Measurements from ENCODE around the gene PKM.

The PKM gene

DNA sequence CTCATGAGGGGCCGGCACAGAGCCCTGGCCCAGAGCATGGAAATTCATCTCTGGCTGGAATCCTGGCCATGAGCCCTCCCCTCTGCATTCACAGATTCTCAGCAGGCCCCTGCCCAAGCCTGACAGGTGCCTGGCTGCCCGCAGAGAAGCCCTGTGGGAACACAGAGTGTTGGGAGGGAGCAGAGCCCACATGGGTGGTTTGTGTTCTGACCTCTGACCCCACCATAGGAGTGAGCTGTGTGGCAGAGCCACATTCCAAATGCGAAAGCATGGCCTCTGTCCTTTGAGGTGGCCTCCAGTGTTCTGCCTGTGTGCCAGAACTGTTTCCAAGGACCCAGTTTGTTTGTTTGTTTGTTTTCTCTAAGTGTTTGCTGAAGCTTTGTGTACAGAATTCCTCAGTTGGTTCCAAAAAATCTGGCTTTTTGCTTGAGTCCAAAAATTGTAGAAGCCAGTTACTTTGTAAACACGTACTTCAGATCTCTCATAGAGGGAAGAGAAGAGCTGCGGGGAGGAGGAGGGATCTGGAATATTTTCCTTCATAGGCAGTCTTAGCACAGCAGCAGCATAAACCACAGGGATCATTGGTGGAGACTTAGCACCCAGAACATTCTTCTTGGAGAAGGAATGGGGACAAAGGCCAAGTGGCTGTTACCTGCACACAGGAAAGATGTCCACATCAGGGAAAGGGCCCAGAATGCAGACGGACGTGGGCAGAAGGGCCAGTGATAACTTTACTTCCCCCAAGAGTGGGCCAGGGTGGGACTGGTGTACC lies 69.4 kb downstream of the PKM start:
- Histone ChIP-seq H3K9me3 (ENCODE audit: control insufficient read depth, low read length) (no peaks in the 10 kb centered on the region), H3K4me3 (ENCODE audit: insufficient read depth, low read depth, low read length) (no peak overlapping the region), H3K4me1 (ENCODE audit: control insufficient read depth, insufficient read depth, low read length) (peaks cover 8% of the 10 kb centered on the region), H3K27ac (ENCODE audit: insufficient read depth, low read depth, low read length, poor library complexity, severe bottlenecking) (no peak overlapping the region), H3K27me3 (ENCODE audit: control insufficient read depth, insufficient read depth, low read length, poor library complexity, severe bottlenecking) (no peaks in the 10 kb centered on the region), H3K36me3 (ENCODE audit: control insufficient read depth, insufficient read depth, low read length) (no peaks in the 10 kb centered on the region)
- WGBS, 2 experiments, result 79 to 80% methylated on average over 7 of the region's 7 CpGs

DNA sequence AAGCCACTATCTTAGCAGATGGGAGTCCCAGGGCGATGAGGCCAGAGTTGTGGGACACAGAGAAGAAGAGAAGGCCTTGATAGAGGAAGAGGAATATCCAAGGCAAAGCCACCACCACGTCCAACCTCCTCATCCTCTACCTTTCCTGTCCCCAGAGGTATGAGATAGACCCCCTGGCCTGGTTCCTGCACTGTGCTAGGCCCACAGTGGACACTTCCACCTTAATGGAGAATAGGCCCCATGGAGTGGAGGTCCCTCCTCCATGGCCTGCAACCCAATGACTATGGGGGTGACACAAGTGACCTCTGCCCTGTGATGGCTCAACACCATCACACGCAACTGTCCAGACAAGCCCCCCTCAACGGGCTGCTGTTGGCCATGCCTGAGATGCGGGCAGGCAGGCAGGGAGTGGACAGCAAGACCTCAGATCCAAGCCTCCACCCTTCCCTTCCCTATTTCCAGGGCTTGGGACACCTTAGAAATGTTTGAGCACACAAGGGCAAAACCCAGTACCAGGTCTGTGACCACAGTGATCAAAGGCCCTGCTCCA lies 70.2 kb downstream of the PKM start:
- no peak overlapping the region for H3K4me3 ChIP-seq (ENCODE audit: insufficient read depth, low read depth, low read length)
- no peak overlapping the region for H3K27ac ChIP-seq (ENCODE audit: insufficient read depth, low read depth, low read length, poor library complexity, severe bottlenecking)
- H3K9me3 ChIP-seq (ENCODE audit: control insufficient read depth, low read length), result no peaks in the 10 kb centered on the region
- H3K4me1 ChIP-seq (ENCODE audit: control insufficient read depth, insufficient read depth, low read length), result peaks cover 8% of the 10 kb centered on the region
- WGBS, 2 experiments, result 92 to 95% methylated on average over 5 of the region's 5 CpGs
- no peaks in the 10 kb centered on the region for H3K27me3 ChIP-seq (ENCODE audit: control insufficient read depth, insufficient read depth, low read length, poor library complexity, severe bottlenecking)
- H3K36me3 ChIP-seq (ENCODE audit: control insufficient read depth, insufficient read depth, low read length), result no peaks in the 10 kb centered on the region

DNA sequence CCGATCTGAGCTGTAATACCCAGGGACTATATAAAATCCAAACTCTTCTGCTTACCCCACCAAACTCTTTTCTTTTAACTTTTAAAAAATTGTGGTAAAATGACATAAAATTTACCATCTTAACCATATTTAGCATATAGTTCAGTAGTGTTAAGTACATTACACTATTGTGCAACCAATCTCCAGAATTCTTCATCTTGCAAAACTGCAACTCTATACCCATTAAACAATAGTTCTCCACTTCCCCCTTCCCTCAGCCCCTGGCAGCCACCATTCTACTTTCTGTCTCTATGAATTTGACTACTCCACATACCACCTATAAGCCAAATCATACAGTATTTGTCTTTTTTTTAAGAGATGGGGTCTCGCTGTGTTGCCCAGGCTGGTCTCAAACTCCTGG lies 74.1 kb downstream of the PKM start:
- Histone ChIP-seq H3K4me1 (ENCODE audit: control insufficient read depth, insufficient read depth, low read length) (peaks cover 8% of the 10 kb centered on the region), H3K36me3 (ENCODE audit: control insufficient read depth, insufficient read depth, low read length) (no peaks in the 10 kb centered on the region), H3K27ac (ENCODE audit: insufficient read depth, low read depth, low read length, poor library complexity, severe bottlenecking) (no peak overlapping the region), H3K27me3 (ENCODE audit: control insufficient read depth, insufficient read depth, low read length, poor library complexity, severe bottlenecking) (no peaks in the 10 kb centered on the region), H3K4me3 (ENCODE audit: insufficient read depth, low read depth, low read length) (no peak overlapping the region), H3K9me3 (ENCODE audit: control insufficient read depth, low read length) (no peaks in the 10 kb centered on the region)
- 88 to 97% methylated on average over 2 of the region's 2 CpGs for WGBS, 2 experiments

DNA sequence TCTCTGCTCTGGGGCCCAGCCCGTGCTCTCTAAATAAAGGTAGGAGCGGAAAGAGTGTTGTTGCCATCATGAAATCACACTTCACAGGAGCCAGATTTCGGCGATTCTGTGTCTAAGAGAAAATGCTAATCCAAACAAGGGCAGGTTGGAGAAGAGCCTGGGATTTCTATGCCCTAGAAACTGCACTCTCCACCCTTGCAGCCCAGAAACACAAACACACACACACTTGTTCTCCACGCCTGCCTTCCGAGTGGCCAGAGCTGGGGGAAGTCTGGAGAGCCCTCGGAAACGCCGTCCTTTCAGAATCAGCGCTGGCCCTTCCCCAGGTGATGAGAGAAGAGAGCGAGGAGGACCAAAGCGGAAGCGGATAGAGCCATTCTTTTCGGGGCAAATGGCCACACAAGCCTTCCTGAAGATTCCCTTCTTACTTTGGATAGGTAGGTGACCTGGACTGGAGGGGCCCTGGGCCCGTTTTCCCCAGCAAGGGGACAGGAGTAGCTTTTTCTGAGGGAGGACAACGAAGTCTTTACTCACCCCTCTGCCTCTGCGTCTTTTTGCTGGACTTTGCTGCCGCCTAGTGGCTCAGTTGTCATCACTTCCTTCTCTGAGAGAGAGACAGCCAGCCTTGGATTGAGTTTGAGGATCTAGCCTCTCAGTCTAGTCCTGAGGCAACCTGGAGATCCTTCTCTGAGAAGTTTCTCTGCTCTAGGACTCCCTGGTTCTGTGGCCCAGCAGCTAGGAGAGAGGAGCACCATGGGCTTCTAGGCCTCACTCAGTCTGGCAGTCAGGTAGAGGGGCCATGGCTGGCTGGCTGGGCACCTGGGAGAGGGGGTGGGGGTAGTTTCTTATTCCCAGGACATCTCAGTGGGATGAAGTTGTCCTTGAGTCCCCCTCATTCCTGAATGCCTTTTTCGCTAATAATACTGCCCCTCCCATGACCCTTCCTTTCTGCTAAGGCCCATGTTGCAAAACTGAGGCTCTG lies 75.1 kb downstream of the PKM start:
- H3K36me3 ChIP-seq (ENCODE audit: control insufficient read depth, insufficient read depth, low read length), result no peaks in the 10 kb centered on the region
- H3K27ac ChIP-seq (ENCODE audit: insufficient read depth, low read depth, low read length, poor library complexity, severe bottlenecking), result no peak overlapping the region
- H3K4me3 ChIP-seq (ENCODE audit: insufficient read depth, low read depth, low read length), result no peak overlapping the region
- H3K4me1 ChIP-seq (ENCODE audit: control insufficient read depth, insufficient read depth, low read length), result peaks cover 2% of the 10 kb centered on the region
- no peaks in the 10 kb centered on the region for H3K9me3 ChIP-seq (ENCODE audit: control insufficient read depth, low read length)
- H3K27me3 ChIP-seq (ENCODE audit: control insufficient read depth, insufficient read depth, low read length, poor library complexity, severe bottlenecking), result no peaks in the 10 kb centered on the region
- WGBS, 2 experiments, result 52 to 56% methylated on average over 19 of the region's 19 CpGs

DNA sequence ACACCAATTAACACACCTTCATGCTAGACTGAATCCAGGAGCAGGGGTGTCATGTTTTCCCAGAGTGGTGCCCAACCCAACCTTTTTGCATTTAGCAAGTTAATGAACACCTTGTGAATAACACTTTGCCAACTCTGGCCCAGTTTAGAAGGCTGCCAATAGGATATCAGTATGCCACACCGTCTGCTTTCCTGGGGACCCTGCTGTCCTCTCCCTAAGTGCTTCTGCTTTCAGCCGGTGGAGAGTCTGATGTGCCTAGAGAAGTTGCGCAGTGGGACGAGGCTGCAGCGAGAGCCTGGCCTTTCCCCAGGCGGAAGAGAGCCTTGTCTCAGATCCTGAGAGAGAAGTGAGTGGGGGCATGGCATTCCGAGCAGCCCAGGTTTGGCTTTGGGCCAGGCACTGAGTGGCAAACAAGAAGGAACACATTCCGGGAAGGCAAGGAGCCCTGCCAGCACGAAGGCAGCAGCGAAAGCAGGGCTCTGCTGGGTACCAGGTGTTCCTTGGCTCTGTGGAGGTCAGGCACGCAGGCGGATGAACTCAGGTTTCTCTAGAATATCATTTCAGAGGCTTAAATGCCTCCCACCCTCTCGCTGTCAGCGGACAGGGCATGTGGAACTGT lies 75.9 kb downstream of the PKM start:
- Histone ChIP-seq H3K4me1 (ENCODE audit: control insufficient read depth, insufficient read depth, low read length) (no peaks in the 10 kb centered on the region), H3K27ac (ENCODE audit: insufficient read depth, low read depth, low read length, poor library complexity, severe bottlenecking) (no peak overlapping the region), H3K36me3 (ENCODE audit: control insufficient read depth, insufficient read depth, low read length) (no peaks in the 10 kb centered on the region), H3K9me3 (ENCODE audit: control insufficient read depth, low read length) (no peaks in the 10 kb centered on the region), H3K27me3 (ENCODE audit: control insufficient read depth, insufficient read depth, low read length, poor library complexity, severe bottlenecking) (no peaks in the 10 kb centered on the region), H3K4me3 (ENCODE audit: insufficient read depth, low read depth, low read length) (no peak overlapping the region)
- WGBS, 2 experiments, result 87 to 90% methylated on average over 14 of the region's 14 CpGs

DNA sequence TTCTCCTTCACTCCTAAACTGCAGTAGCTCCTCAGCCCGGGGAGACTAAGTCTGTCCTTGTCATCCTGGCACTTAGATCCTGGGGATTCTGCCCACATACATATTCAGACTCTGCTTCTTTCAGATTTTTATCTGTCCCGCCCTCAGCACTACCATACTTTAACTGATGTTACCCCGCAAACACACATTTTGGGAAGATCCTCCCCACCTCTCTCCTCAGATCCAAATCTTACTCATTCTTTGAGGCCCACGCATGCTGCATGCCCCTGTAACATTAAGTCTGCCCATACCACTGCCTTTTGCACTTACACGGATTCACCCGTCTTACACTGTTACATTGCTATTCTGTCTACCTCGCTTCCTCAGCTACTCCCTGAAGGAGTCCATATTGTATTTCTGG lies 76.7 kb downstream of the PKM start:
- H3K27me3 ChIP-seq (ENCODE audit: control insufficient read depth, insufficient read depth, low read length, poor library complexity, severe bottlenecking), result no peaks in the 10 kb centered on the region
- H3K36me3 ChIP-seq (ENCODE audit: control insufficient read depth, insufficient read depth, low read length), result no peaks in the 10 kb centered on the region
- H3K4me3 ChIP-seq (ENCODE audit: insufficient read depth, low read depth, low read length), result no peak overlapping the region
- no peaks in the 10 kb centered on the region for H3K9me3 ChIP-seq (ENCODE audit: control insufficient read depth, low read length)
- H3K4me1 ChIP-seq (ENCODE audit: control insufficient read depth, insufficient read depth, low read length), result no peaks in the 10 kb centered on the region
- WGBS, 2 experiments, result 90 to 97% methylated on average over 7 of the region's 7 CpGs
- no peak overlapping the region for H3K27ac ChIP-seq (ENCODE audit: insufficient read depth, low read depth, low read length, poor library complexity, severe bottlenecking)

DNA sequence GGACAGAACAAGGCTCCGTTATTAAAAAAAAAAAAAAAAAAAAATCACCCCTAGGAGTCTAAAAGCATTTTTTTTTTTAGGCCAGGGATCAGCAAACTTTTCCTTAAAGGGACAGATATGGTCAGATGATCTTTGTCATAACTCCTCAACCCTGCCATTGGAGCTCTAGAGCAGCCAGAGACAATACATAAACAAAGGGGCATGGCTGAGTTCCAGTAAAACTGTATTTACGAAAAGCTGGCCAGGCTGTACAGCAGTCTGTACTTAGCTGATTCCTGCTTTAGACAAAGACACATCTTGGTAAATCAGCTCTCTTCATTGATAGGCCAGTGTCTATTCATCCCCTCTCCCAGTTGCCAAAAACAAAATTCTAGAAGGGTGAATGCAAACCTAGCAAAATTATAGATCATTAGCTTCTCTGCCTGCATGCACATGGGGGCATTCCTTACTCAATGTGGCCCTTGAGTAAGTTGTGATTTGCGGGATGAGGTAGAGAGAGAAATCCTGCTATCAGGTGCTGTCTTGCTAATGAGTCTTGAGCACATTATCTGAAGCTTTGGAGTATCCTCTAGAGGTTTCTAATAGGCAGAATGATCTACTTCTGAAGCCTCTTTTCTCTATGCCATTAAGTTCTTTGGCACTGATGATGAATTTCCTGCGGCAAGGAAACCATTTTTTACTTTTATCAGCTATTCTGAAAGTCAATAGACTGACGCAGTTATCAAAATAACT lies 77.6 kb downstream of the PKM start:
- whole genome bisulfite sequencing, 2 experiments, result 93 to 95% methylated on average over 5 of the region's 5 CpGs
- H3K4me1 ChIP-seq (ENCODE audit: control insufficient read depth, insufficient read depth, low read length), result no peaks in the 10 kb centered on the region
- H3K36me3 ChIP-seq (ENCODE audit: control insufficient read depth, insufficient read depth, low read length), result no peaks in the 10 kb centered on the region
- no peaks in the 10 kb centered on the region for H3K9me3 ChIP-seq (ENCODE audit: control insufficient read depth, low read length)
- no peak overlapping the region for H3K4me3 ChIP-seq (ENCODE audit: insufficient read depth, low read depth, low read length)
- H3K27ac ChIP-seq (ENCODE audit: insufficient read depth, low read depth, low read length, poor library complexity, severe bottlenecking), result no peak overlapping the region
- H3K27me3 ChIP-seq (ENCODE audit: control insufficient read depth, insufficient read depth, low read length, poor library complexity, severe bottlenecking), result no peaks in the 10 kb centered on the region
